ENCODE measurements around the gene PRB4. TPM values are rescaled to one million over a fixed set of nuclear protein-coding genes. Genes with fewer than 3 reads are reported as not detected.

The PRB4 gene
- total RNA-seq = not detected in 2 replicates

DNA sequence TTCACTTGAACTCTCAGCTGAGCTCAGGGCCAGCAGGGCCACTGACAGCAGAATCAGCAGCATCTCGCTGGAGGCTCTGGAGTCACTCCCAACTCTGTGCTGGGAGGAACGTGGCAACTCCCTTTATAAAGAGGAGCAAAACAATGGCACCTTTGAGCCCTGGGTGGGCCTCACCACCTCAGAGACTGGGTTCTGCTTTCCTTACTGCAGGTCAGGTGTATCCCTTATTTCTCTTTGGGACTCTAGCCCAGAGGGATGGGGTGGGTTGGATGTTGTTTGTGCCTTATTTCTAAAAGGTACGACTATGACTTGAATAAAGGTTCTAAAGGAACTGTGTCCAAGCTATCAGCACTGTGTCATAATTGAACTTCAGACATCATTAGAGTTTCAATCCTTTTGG, at the start of gene PRB4:
Gene PRB4 (minus strand): TSS at position 101 of the 400 bp plus-strand sequence. CDS start 38 bp downstream, at position 63.

DNA sequence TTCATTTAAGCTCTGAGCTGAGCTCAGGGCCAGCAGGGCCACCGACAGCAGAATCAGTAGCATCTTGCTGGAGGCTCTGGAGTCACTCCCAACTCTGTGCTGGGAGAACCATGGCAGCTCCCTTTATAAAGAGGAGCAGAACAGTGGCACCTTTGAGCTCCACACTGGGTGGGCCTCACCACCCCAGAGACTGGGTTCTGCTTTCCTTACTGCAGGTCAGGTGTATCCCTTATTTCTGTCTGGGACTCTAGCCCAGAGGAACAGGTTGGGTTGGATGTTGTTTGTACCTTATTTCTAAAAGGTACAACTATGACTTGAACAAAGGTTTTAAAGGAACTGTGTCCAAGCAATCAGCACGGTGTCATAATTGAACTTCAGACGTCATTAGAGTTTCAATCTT, 40.6 kb downstream of the PRB4 start, which contains the start of gene PRB3:
Gene PRB3 (minus strand): TSS at position 101 of the 400 bp plus-strand sequence. CDS start 38 bp downstream, at position 63.

Other genes with a start within 250 kb of the PRB4 start
- 1.3 and 3.1 TPM in 2 replicates for gene TAS2R46, start 248.1 kb downstream of the PRB4 start, total RNA-seq
- 1.5 and 1.8 TPM in 2 replicates for gene TAS2R43, start 218.1 kb downstream of the PRB4 start, total RNA-seq
- 3.0 and 7.4 TPM in 2 replicates for gene TAS2R30, start 175.8 kb downstream of the PRB4 start, total RNA-seq
- 4.8 and 5.1 TPM in 2 replicates for gene SMIM10L1, start 139.2 kb downstream of the PRB4 start, total RNA-seq
- gene TAS2R42, start 123.5 kb downstream of the PRB4 start, total RNA-seq = not detected in 2 replicates
- not detected in 2 replicates for gene PRB3, start 40.7 kb downstream of the PRB4 start, total RNA-seq
- not detected in 2 replicates for gene PRB2, start 85.1 kb upstream of the PRB4 start, total RNA-seq

Measured in endothelial cell of coronary artery (primary cell).